Heart left ventricle (tissue), 16 donors: ENCODE data around the gene TRIM14. TPM values are rescaled to one million over a fixed set of nuclear protein-coding genes. Genes with fewer than 3 reads are reported as not detected.
A peak's percentile ranks its signal among the peaks of the same experiment; 100 is the strongest.

Source experiments
- ATAC-seq, 4 donors: fragments of 200-7000 bp; cut with Tn5 transposase; one replicate each; pipeline ENCODE4 v1.9.1; 2020 to 2022; ENCODE audit warnings: moderate library complexity in 4 of 4, mild to moderate bottlenecking in 3 of 4, moderate number of reproducible peaks in 1 of 4
- DNase-seq, 5 donors: peaks; one replicate each; pipeline ENCODE4 v3.0.0-alpha.2; 2020
- H3K27ac ChIP-seq, 12 donors: fragments of 200-600 bp; sonication (generic) in 4 of 12; one replicate each; pipeline versions ENCODE4 v1.5.0 to v1.8.0; 2016 to 2022; ENCODE audit warnings: mild to moderate bottlenecking in 2 of 12
- H3K27me3 ChIP-seq, 9 donors: fragments of 200-600 bp; sonication (generic) in 2 of 9; one replicate each; pipeline versions ENCODE4 v1.5.1 to v1.8.0; 2016 to 2022; ENCODE audit warnings: mild to moderate bottlenecking in 3 of 9
- H3K36me3 ChIP-seq, 9 donors: fragments of 200-600 bp; sonication (generic) in 2 of 9; one replicate each; pipeline versions ENCODE4 v1.5.0 to v1.8.0; 2018 to 2022; ENCODE audit warnings: mild to moderate bottlenecking in 2 of 9
- H3K4me1 ChIP-seq, 12 donors: fragments of 200-600 bp; sonication (generic) in 4 of 12; one replicate each; pipeline versions ENCODE4 v1.5.0 to v1.8.0; 2016 to 2022; ENCODE audit warnings: mild to moderate bottlenecking in 3 of 12
- H3K4me3 ChIP-seq, 12 donors: fragments of 200-600 bp; sonication (generic) in 4 of 12; one replicate each; pipeline versions ENCODE4 v1.5.0 to v1.8.0; 2017 to 2022; ENCODE audit warnings: mild to moderate bottlenecking in 9 of 12, moderate library complexity in 4 of 12
- H3K9me3 ChIP-seq, 12 donors: fragments of 200-600 bp; sonication (generic) in 4 of 12; one replicate each; pipeline versions ENCODE4 v1.5.0 to v1.8.0; 2016 to 2022; ENCODE audit warnings: mild to moderate bottlenecking in 1 of 12
- POLR2A ChIP-seq, 2 donors: fragments of 450-650 bp; IDR thresholded peaks; one replicate each; pipeline ENCODE4 v1.6.1; 2017; ENCODE audit warnings: antibody characterized with exemption in 2 of 2, mild to moderate bottlenecking in 2 of 2, moderate library complexity in 2 of 2
- WGBS, 4 donors: extraction: QIAGEN DNeasy Blood & Tissue Kit in 2 of 4; methylation state at CpG; one replicate each; pipeline versions ENCODE4 v1.1.5 to v1.1.7; 2013 to 2018; 5-methylcytosine and 5-hydroxymethylcytosine counted together
- intact Hi-C, 10 donors: fragments of 100-400 bp; cut with DNase I; formaldehyde crosslinking; loops; one replicate each; pipeline versions ENCODE4 v1.11.1 to v1.14.2; 2022
- polyA plus RNA-seq, 2 donors: library from polyadenylated mRNA; stranded (reverse); fragments of 200-250 nt; gene quantifications; one replicate each; pipeline ENCODE4 v1.2.3, GENCODE V29; 2013
- total RNA-seq, 9 donors: library from RNA; depleted of rRNA in 2 of 9; stranded (reverse); fragments of >200 nt in 2 of 9; fragmentation: NEBNext Ultra II Directional in 3 of 9; extraction: Animal tissue kit (Norgen Biotek cat#: 25700) in 3 of 9; gene quantifications; one replicate each; pipeline versions ENCODE4 v1.1.0 to v1.2.4, GENCODE V29; 2016 to 2023
- TF ChIP-seq, protein P1 (sequence below), 12 donors: fragments of 200-600 bp; sonication (generic) in 4 of 12; IDR thresholded peaks; one replicate each; pipeline versions ENCODE4 v1.5.0 to v1.8.0; 2018 to 2022; ENCODE audit warnings: antibody characterized with exemption in 12 of 12, mild to moderate bottlenecking in 5 of 12
- donor health status: ischemic (EF 13 %, LVEDD 7.1; RV severe dilation, severe dysfunction).
- donor health status: healthy with polysubstance abuse.
- donor health status: DM: no; HTN: yes; CAD: no.
- donor health status: DM: no; HTN: no; CAD: no.
- donor health status: ischemic (EF 25% LVEDD 6.9; RV normal size, moderate dysfunction).
- donor health status: ischemic (EF 25% LVEDD 5.7; RV mildly dilated, moderate dysfunction).
- donor health status: healthy.
- donor health status: DM: yes; HTN: yes; CAD: no.
- donor health status: ischemic (EF 35%, LVEDD 5.7; RV mildly dilated, moderate dysfunction).
- donor health status: nonischemic (EF 11% LVEDD 7.7; RV severe dilation, severe dysfunction).
- donor health status: DM: yes; HTN: yes; CAD: no.
- donor health status: PGD.
- donor health status: ischemic (EF 29% LVEDD 5.4; RV normal size, mild dysfunction).
- donor health status: nonischemic (EF 23%, LVEDD 6.1; RV moderate dilation, normal function).

TRIM14 gene
- total and polyA plus RNA-seq, 11 donors = 0.89 to 20.8 (median 1.9) TPM

DNA sequence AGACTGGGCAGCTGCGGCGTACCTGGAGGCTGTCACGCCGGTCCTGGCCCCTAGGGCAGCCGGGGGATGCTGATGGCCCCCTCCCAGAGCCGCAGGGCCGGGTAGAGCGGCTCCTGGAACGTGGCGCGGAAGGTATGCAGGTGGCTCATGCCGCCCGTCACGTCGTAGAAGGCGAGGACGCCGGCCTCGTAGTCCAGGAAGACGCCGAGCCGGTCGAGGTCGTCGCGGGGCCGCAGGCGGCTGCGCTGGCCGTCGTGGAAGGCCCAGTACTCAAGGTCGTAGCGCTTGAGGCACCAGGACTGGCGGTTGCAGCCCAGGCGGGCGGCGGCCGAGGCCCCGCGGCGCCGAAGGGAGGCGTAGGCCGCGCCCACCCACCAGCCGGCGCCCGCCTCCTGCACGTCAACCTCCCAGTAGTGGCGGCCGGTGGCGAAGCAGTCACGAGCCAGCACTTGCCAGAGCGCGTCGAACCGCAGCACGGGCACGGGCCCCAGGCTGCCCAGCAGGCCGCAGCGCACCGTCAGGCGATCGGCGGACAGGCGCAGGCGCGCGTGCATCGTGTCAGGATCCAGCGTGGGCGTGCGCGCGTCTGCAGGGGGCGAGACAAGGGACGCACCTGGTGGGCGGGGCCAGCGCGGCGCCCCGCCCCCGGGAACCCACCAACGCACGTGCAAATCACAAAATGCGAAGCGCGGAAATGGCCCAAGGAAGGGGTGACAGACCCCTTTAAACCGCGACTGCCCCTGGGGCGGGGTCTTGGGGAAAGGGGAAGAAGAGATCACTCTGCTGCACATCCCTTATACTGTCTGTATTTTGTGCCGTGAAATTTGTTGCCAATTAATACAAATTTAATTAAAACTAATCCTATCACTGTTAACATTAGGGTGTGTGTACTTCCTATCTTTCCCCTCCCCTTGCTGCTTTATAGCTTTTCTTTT, 31.3 kb downstream of the TRIM14 start:
- intact Hi-C loops = no loop called here
- H3K4me3 ChIP-seq = peak overlapping the region in 10 of 12 donors; percentile 10 to 60 (median 46)
- H3K27me3 ChIP-seq = peaks cover 0 to 27% (median 3%) of the 10 kb centered on the region in 9 donors
- H3K4me1 ChIP-seq = peaks cover 0 to 14% (median 4%) of the 10 kb centered on the region in 12 donors
- no peak for TF ChIP-seq POLR2A (IDR thresholded peaks at IDR 0.05)
- TF ChIP-seq, protein P1, sequence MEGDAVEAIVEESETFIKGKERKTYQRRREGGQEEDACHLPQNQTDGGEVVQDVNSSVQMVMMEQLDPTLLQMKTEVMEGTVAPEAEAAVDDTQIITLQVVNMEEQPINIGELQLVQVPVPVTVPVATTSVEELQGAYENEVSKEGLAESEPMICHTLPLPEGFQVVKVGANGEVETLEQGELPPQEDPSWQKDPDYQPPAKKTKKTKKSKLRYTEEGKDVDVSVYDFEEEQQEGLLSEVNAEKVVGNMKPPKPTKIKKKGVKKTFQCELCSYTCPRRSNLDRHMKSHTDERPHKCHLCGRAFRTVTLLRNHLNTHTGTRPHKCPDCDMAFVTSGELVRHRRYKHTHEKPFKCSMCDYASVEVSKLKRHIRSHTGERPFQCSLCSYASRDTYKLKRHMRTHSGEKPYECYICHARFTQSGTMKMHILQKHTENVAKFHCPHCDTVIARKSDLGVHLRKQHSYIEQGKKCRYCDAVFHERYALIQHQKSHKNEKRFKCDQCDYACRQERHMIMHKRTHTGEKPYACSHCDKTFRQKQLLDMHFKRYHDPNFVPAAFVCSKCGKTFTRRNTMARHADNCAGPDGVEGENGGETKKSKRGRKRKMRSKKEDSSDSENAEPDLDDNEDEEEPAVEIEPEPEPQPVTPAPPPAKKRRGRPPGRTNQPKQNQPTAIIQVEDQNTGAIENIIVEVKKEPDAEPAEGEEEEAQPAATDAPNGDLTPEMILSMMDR (IDR thresholded peaks at IDR 0.05) = no peak
- ATAC-seq (peak in 3 of 4 donors; percentile 72 to 78 (median 77)), DNase-seq (peak; percentile 24 to 70 (median 39))
- peaks cover 0 to 67% (median 7%) of the 10 kb centered on the region in 9 donors for H3K36me3 ChIP-seq
- 20 to 34% (median 25%) methylated on average over 31 to 92 of the region's 92 CpGs for WGBS, 4 donors
- H3K27ac ChIP-seq = no peak overlapping the region
- no peaks in the 10 kb centered on the region for H3K9me3 ChIP-seq

DNA sequence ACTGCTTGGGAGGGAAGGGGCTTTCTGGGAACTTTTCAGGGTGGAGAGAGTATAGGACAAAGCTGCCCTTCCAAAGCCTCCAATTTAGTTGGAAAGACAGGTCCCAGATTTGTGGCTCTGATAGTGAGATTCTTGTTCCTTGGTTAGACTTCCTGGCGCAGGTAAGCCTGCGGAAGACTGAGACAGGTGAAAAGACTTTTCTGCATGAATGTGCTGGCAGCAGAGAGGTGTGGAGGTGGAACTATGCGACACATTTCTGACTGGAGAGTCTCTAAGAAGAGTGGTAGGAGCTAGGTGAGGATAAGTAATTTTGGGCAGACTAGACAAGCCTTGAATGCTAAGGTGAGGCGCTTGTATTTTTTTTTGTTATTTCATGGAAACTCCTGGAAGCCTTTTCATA, 32.6 kb downstream of the TRIM14 start:
- H3K4me1 ChIP-seq = peaks cover 0 to 26% (median 4%) of the 10 kb centered on the region in 12 donors
- H3K27ac ChIP-seq = no peak overlapping the region
- no peak for TF ChIP-seq POLR2A (IDR thresholded peaks at IDR 0.05)
- TF ChIP-seq, protein P1 (IDR thresholded peaks at IDR 0.05) = no peak
- H3K27me3 ChIP-seq = peaks cover 0 to 20% (median 0%) of the 10 kb centered on the region in 9 donors
- WGBS, 4 donors = 95 to 100% (median 99%) methylated on average over 4 of the region's 4 CpGs
- ATAC-seq (no peak), DNase-seq (no peak)
- peaks cover 0 to 79% (median 20%) of the 10 kb centered on the region in 9 donors for H3K36me3 ChIP-seq
- no peaks in the 10 kb centered on the region for H3K9me3 ChIP-seq
- H3K4me3 ChIP-seq = no peak overlapping the region
- intact Hi-C loops = no loop called here

DNA sequence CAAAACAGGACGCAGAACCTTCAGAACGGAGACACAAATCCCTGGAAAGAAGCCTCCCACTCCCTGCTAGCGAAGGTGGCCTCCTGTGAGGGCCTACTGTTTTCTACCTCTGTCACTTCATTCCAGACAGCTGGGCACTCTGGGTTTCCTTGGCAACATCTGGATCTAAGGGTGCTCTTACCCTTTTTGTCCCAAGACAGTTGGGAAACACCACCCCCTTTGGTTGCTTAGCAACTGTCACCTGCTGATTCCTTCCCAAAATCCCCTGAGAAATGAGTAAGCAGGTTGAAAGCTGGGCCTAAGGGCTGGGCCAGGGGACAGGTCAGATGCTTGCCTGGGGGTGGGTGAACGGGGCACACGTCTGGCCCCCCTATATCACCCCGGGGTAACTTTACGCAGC, 33.1 kb downstream of the TRIM14 start:
- TF ChIP-seq POLR2A (IDR thresholded peaks at IDR 0.05) = no peak
- TF ChIP-seq, protein P1 (IDR thresholded peaks at IDR 0.05) = no peak
- H3K4me1 ChIP-seq = peaks cover 0 to 29% (median 4%) of the 10 kb centered on the region in 12 donors
- 82 to 89% (median 84%) methylated on average over 7 of the region's 7 CpGs for whole genome bisulfite sequencing, 4 donors
- H3K9me3 ChIP-seq = no peaks in the 10 kb centered on the region
- ATAC-seq (no peak), DNase-seq (no peak)
- H3K4me3 ChIP-seq = no peak overlapping the region
- intact Hi-C loops = no loop called here
- peaks cover 0 to 15% (median 0%) of the 10 kb centered on the region in 9 donors for H3K27me3 ChIP-seq
- H3K27ac ChIP-seq = no peak overlapping the region
- peaks cover 0 to 79% (median 25%) of the 10 kb centered on the region in 9 donors for H3K36me3 ChIP-seq

DNA sequence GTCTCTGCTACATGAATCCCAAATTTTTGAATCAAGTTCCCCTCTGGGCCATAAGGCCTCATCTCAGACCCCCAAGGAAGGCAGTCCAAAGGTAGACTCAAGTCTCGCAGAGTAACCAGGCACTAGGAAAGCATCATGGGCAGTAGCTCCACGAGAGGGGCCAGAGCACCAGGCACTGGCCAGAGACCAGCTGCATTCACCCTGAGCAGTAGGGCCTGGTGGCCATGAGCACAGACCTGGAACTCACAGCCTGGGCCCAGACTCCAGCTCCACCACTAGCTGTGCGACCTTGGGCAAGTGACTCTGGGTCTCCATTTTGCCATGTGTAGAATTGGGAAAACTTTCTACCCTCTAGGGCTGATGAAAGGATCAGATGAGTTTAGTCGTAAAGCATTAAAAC, 34.0 kb downstream of the TRIM14 start:
- Histone ChIP-seq H3K36me3 (peaks cover 0 to 80% (median 34%) of the 10 kb centered on the region in 9 donors), H3K4me1 (peaks cover 0 to 29% (median 4%) of the 10 kb centered on the region in 12 donors), H3K27ac (no peak overlapping the region), H3K27me3 (peaks cover 0 to 8% (median 0%) of the 10 kb centered on the region in 9 donors), H3K4me3 (no peak overlapping the region), H3K9me3 (no peaks in the 10 kb centered on the region)
- intact Hi-C loops = no loop called here
- DNase-seq (no peak), ATAC-seq (no peak)
- TF ChIP-seq, protein P1 (IDR thresholded peaks at IDR 0.05) = no peak
- WGBS, 4 donors = 93 to 96% (median 95%) methylated on average over 2 to 4 of the region's 4 CpGs
